SK-N-SH (cell line): Measurements from ENCODE around the gene LCN9. TPM values are rescaled to one million over a fixed set of nuclear protein-coding genes. Genes with fewer than 3 reads are reported as not detected.
A peak's percentile ranks its signal among the peaks of the same experiment; 100 is the strongest.

Experiments
- CTCF ChIA-PET: fragments of 300-600, 350-600 bp; formaldehyde crosslinking; extraction: SDS; loops from one replicate; lab custom pipeline; 2021; lab: Yijun Ruan, JAX
- POLR2A ChIA-PET: fragments of 350-600 bp; sonication (Branson Sonifier 250); formaldehyde crosslinking; extraction: SDS; loops from one replicate; lab custom pipeline; 2020; ENCODE audit warnings: antibody characterized with exemption, inconsistent platforms; lab: Yijun Ruan, JAX
- DNase-seq: peaks from one replicate; pipeline ENCODE4 v3.0.0; 2012
- H2AFZ ChIP-seq: fragments of 200-600 bp; sonication (generic); 2 replicates; pipeline ENCODE4 v1.8.1; 2016; ENCODE audit warnings: antibody characterized with exemption, mild to moderate bottlenecking, low read depth
- H3F3A ChIP-seq: fragments of 200-600 bp; sonication (generic); replicated peaks from 2 replicates; pipeline ENCODE3; 2016; ENCODE audit warnings: antibody characterized with exemption, mild to moderate bottlenecking; ENCODE audit not compliant: insufficient read depth
- H3K27ac ChIP-seq, 2 experiments: fragments of 200-500 bp in 1 of 2; fragments of 200-600 bp in 1 of 2; sonication (Bioruptor generic) in 1 of 2; sonication (generic), shearing (Covaris generic) in 1 of 2; 2 replicates each; pipeline versions ENCODE4 v1.5.1 to v1.6.1; 2014 to 2016; ENCODE audit warnings: low read depth in 2 of 2, inconsistent platforms in 1 of 2, low read length in 1 of 2, mild to moderate bottlenecking in 1 of 2, mixed read lengths in 1 of 2
- H3K27me3 ChIP-seq: fragments of 200-600 bp; sonication (generic), shearing (Covaris generic); 2 replicates; pipeline ENCODE4 v1.6.1; 2016; ENCODE audit warnings: mixed run types; ENCODE audit not compliant: insufficient read depth
- H3K36me3 ChIP-seq, 2 experiments: fragments of 200-500 bp in 1 of 2; fragments of 200-600 bp in 1 of 2; sonication (Bioruptor generic) in 1 of 2; sonication (generic) in 1 of 2; replicated peaks in 1 of 2; 2 replicates each; pipeline versions ENCODE3 to v1.5.1; 2014 to 2016; ENCODE audit warnings: low read length in 1 of 2, mild to moderate bottlenecking in 1 of 2; ENCODE audit not compliant: insufficient read depth in 2 of 2, control insufficient read depth in 1 of 2
- H3K4me1 ChIP-seq, 2 experiments: fragments of 200-500 bp in 1 of 2; fragments of 200-600 bp in 1 of 2; sonication (Bioruptor generic) in 1 of 2; sonication (generic), shearing (Covaris generic) in 1 of 2; 2 replicates each; pipeline versions ENCODE4 v1.5.1 to v1.6.1; 2014 to 2016; ENCODE audit warnings: low read depth in 1 of 2, low read length in 1 of 2, mixed run types in 1 of 2; ENCODE audit not compliant: insufficient read depth in 2 of 2, control insufficient read depth in 1 of 2
- H3K4me2 ChIP-seq: fragments of 200-600 bp; sonication (generic), shearing (Covaris generic); 2 replicates; pipeline ENCODE4 v1.6.1; 2017; ENCODE audit warnings: mixed run types
- H3K4me3 ChIP-seq, 2 experiments: fragments of 200-500 bp in 1 of 2; fragments of 200-600 bp in 1 of 2; sonication (Bioruptor generic) in 1 of 2; sonication (generic), shearing (Covaris generic) in 1 of 2; 2 replicates each; pipeline versions ENCODE4 v1.5.1 to v1.8.1; 2014 to 2016; ENCODE audit warnings: low read depth in 2 of 2, inconsistent platforms in 1 of 2, low read length in 1 of 2, mild to moderate bottlenecking in 1 of 2, mixed read lengths in 1 of 2, moderate library complexity in 1 of 2
- H3K79me2 ChIP-seq: fragments of 200-600 bp; sonication (generic); 2 replicates; pipeline ENCODE4 v1.8.1; 2017; ENCODE audit warnings: mild to moderate bottlenecking; ENCODE audit not compliant: insufficient read depth
- H3K9ac ChIP-seq: fragments of 200-600 bp; sonication (generic); 2 replicates; pipeline ENCODE4 v1.6.1; 2017; ENCODE audit warnings: mixed run types
- H3K9me2 ChIP-seq: fragments of 200-600 bp; sonication (generic); 2 replicates; pipeline ENCODE4 v1.6.1; 2017; ENCODE audit warnings: mixed run types
- H3K9me3 ChIP-seq: fragments of 200-600 bp; sonication (generic); 2 replicates; pipeline ENCODE4 v1.6.1; 2017; ENCODE audit warnings: mixed run types, mild to moderate bottlenecking, moderate library complexity
- H4K20me1 ChIP-seq: fragments of 200-600 bp; sonication (generic); 2 replicates; pipeline ENCODE4 v1.6.1; 2017; ENCODE audit warnings: mild to moderate bottlenecking, mixed run types; ENCODE audit not compliant: insufficient read depth
- FOXJ3 ChIP-seq: sonication (generic); formaldehyde crosslinking; IDR thresholded peaks from 2 replicates; pipeline ENCODE4 v1.5.1; 2020; ENCODE audit warnings: mild to moderate bottlenecking, missing genetic modification reagents
- FOXM1 ChIP-seq: IDR thresholded peaks from 2 replicates; pipeline ENCODE4 v1.4.0; 2012; ENCODE audit warnings: low read depth, mild to moderate bottlenecking
- IRF3 ChIP-seq: fragments of 150-350 bp; IDR thresholded peaks from 2 replicates; pipeline ENCODE4 v1.6.1; 2016; ENCODE audit warnings: mild to moderate bottlenecking, low read depth, low read length
- JUND ChIP-seq: IDR thresholded peaks from 2 replicates; pipeline ENCODE4 v1.4.0; 2012
- MAX ChIP-seq: IDR thresholded peaks from 2 replicates; pipeline ENCODE4 v1.4.0; 2012; ENCODE audit warnings: low read depth
- RAD21 ChIP-seq: IDR thresholded peaks from 2 replicates; pipeline ENCODE4 v1.6.1; 2012; ENCODE audit warnings: mild to moderate bottlenecking, low read length
- REST ChIP-seq: IDR thresholded peaks from 2 replicates; pipeline ENCODE4 v1.6.1; 2012; ENCODE audit warnings: mild to moderate bottlenecking, low read depth, low read length, moderate library complexity
- SIN3A ChIP-seq: IDR thresholded peaks from 2 replicates; pipeline ENCODE4 v1.6.1; 2012; ENCODE audit warnings: low read depth, mild to moderate bottlenecking, low read length, moderate library complexity, borderline replicate concordance
- USF2 ChIP-seq: fragments of 150-350 bp; IDR thresholded peaks from 2 replicates; pipeline ENCODE4 v1.6.1; 2017; ENCODE audit warnings: antibody characterized with exemption, low read length, low read depth, borderline replicate concordance
- WGBS: methylation state at CpG from one replicate; pipeline ENCODE4 v1.1.6; 2017; ENCODE audit warnings: low lambda C conversion rate; 5-methylcytosine and 5-hydroxymethylcytosine counted together
- polyA plus RNA-seq, 3 experiments: library from polyadenylated mRNA; depleted of rRNA; stranded (reverse); fragments of >200 nt; gene quantifications; 2 replicates each; pipeline ENCODE4 v1.2.3, GENCODE V29; 2012

Gene LCN9
- polyA plus RNA-seq, 1 of the 3 experiments (the other 2 are of a cell fraction) = not detected

- CTCF ChIA-PET = no interaction called here
- Histone ChIP-seq H3K9me2 (no peaks in the 10 kb centered on the region), H3K9ac (no peak overlapping the region), H3K4me1 (peaks cover 0 to 2% of the 10 kb centered on the region in 2 experiments; a peak in 1 of 4 replicates), H3K9me3 (no peaks in the 10 kb centered on the region), H3K79me2 (no peaks in the 10 kb centered on the region), H3F3A (no peaks in the 10 kb centered on the region), H3K36me3 (no peaks in the 10 kb centered on the region), H2AFZ (no peak overlapping the region), H4K20me1 (no peaks in the 10 kb centered on the region), H3K27me3 (no peaks in the 10 kb centered on the region), H3K4me2 (no peak overlapping the region), H3K4me3 (no peak overlapping the region), H3K27ac (no peak overlapping the region)
- WGBS = 50% methylated on average over 12 of the region's 12 CpGs
- no peak for TF ChIP-seq SIN3A
- DNase-seq = peak; percentile 10
- POLR2A ChIA-PET = no interaction called here
These were observed 2.7 kb downstream of the LCN9 start for GRCh38 chr9:135665795-135666189.

- peak; percentile 9 for DNase-seq
- Histone ChIP-seq H3K27me3 (no peaks in the 10 kb centered on the region), H2AFZ (no peak overlapping the region), H4K20me1 (no peaks in the 10 kb centered on the region), H3K9ac (no peak overlapping the region), H3K79me2 (no peaks in the 10 kb centered on the region), H3K4me1 (peaks cover 0 to 2% of the 10 kb centered on the region in 2 experiments; a peak in 1 of 4 replicates), H3K36me3 (no peaks in the 10 kb centered on the region), H3F3A (no peaks in the 10 kb centered on the region), H3K4me3 (no peak overlapping the region), H3K9me2 (no peaks in the 10 kb centered on the region), H3K9me3 (no peaks in the 10 kb centered on the region), H3K4me2 (no peak overlapping the region), H3K27ac (no peak overlapping the region)
- TF ChIP-seq FOXJ3 = no peak
- no peak for TF ChIP-seq JUND
- TF ChIP-seq MAX = no peak
- ChIA-PET CTCF (interaction anchor here (1.0 to 1.3 kb wide), 2 partner anchors 36 to 63 kb away, joined by 4 to 5 read pairs; partner anchors contain the start of gene KCNT1), POLR2A (no interaction called here)
- WGBS = 48% methylated on average over 23 of the region's 29 CpGs
These were observed 3.7 kb downstream of the LCN9 start for GRCh38 chr9:135666534-135667462.

- ChIA-PET CTCF (interaction anchor here (1.0 to 1.3 kb wide), 2 partner anchors 35 to 64 kb away, joined by 4 to 5 read pairs; partner anchors contain the start of gene KCNT1), POLR2A (no interaction called here)
- Histone ChIP-seq H3K9me2 (no peaks in the 10 kb centered on the region), H3K27ac (no peak overlapping the region), H3K4me1 (peaks cover 0 to 2% of the 10 kb centered on the region in 2 experiments; a peak in 1 of 4 replicates), H2AFZ (no peak overlapping the region), H3K79me2 (no peaks in the 10 kb centered on the region), H3K9ac (no peak overlapping the region), H3K9me3 (no peaks in the 10 kb centered on the region), H4K20me1 (no peaks in the 10 kb centered on the region), H3K36me3 (no peaks in the 10 kb centered on the region), H3K27me3 (no peaks in the 10 kb centered on the region), H3K4me2 (no peak overlapping the region), H3K4me3 (no peak overlapping the region), H3F3A (no peaks in the 10 kb centered on the region)
- no peak for TF ChIP-seq FOXM1
- no peak for TF ChIP-seq REST
- no peak for TF ChIP-seq IRF3
- no peak for TF ChIP-seq RAD21
- no peak for TF ChIP-seq USF2
- peak; percentile 23 for DNase-seq
- WGBS = 70% methylated on average over 8 of the region's 9 CpGs
These were observed 4.4 kb downstream of the LCN9 start for GRCh38 chr9:135667463-135668001.
